Vagina (tissue), 2 donors: Measurements from ENCODE around the gene ACP4.
"Not testable (repeated sequence)": the region's sequence is repeated elsewhere in the genome, so short reads cannot be mapped to it uniquely, and the experiment has no call there.

ENCODE experiments used
- CTCF ChIP-seq, 3 experiments: fragments of 450-650 bp in 2 of 3; fragments of 200-600 bp in 1 of 3; sonication (generic) in 1 of 3; IDR thresholded peaks; one replicate each; pipeline ENCODE4 v1.5.1; 2017 to 2019; ENCODE audit warnings: antibody characterized with exemption in 3 of 3, mild to moderate bottlenecking in 2 of 3, moderate library complexity in 2 of 3
- POLR2A ChIP-seq, 2 donors: fragments of 450-650 bp; IDR thresholded peaks; one replicate each; pipeline ENCODE4 v1.6.1; 2017; ENCODE audit warnings: antibody characterized with exemption in 2 of 2, mild to moderate bottlenecking in 2 of 2, moderate library complexity in 2 of 2
- POLR2AphosphoS5 ChIP-seq, 2 donors: sonication (generic); formaldehyde crosslinking; IDR thresholded peaks; one replicate each; pipeline ENCODE4 v1.9.0; 2017; ENCODE audit warnings: antibody characterized with exemption in 2 of 2, mild to moderate bottlenecking in 2 of 2, low read depth in 1 of 2; ENCODE audit not compliant: insufficient read depth in 1 of 2

- not testable (repeated sequence) for TF ChIP-seq POLR2AphosphoS5 (IDR thresholded peaks at IDR 0.05; ENCODE audit: insufficient read depth in 1 of 2, low read depth in 1 of 2); CTCF (IDR thresholded peaks at IDR 0.05); POLR2A (IDR thresholded peaks at IDR 0.05)
Measured at GRCh38 chr19:50783848-50784152, 6.4 kb upstream of the ACP4 start.
